HEK293 (cell line): ENCODE results near the gene TCF12.
A peak's percentile ranks its signal among the peaks of the same experiment; 100 is the strongest.

Source experiments
- GLIS2 ChIP-seq: fragments of 450-650 bp; formaldehyde crosslinking; IDR thresholded peaks from 2 replicates; pipeline ENCODE4 v1.5.1; 2016; ENCODE audit warnings: missing biosample characterization, missing genetic modification characterization
- KLF10 ChIP-seq: fragments of 450-650 bp; IDR thresholded peaks from 2 replicates; pipeline ENCODE4 v1.5.1; 2018; ENCODE audit warnings: missing biosample characterization, mild to moderate bottlenecking, missing genetic modification characterization
- KLF8 ChIP-seq: fragments of 450-650 bp; formaldehyde crosslinking; IDR thresholded peaks from 2 replicates; pipeline ENCODE4 v1.5.1; 2016; ENCODE audit warnings: missing biosample characterization, missing genetic modification characterization
- MEIS1 ChIP-seq: sonication (generic); formaldehyde crosslinking; IDR thresholded peaks from 2 replicates; pipeline ENCODE4 v1.8.1; 2022; ENCODE audit warnings: missing genetic modification reagents, mild to moderate bottlenecking, borderline replicate concordance
- OSR2 ChIP-seq: fragments of 450-650 bp; formaldehyde crosslinking; IDR thresholded peaks from 2 replicates; pipeline ENCODE4 v1.5.1; 2016; ENCODE audit warnings: missing biosample characterization, missing genetic modification characterization
- PRDM2 ChIP-seq: fragments of 450-650 bp; formaldehyde crosslinking; IDR thresholded peaks from 2 replicates; pipeline ENCODE4 v1.5.1; 2016; ENCODE audit warnings: missing biosample characterization, missing genetic modification characterization, borderline replicate concordance
- PRDM4 ChIP-seq: fragments of 450-650 bp; formaldehyde crosslinking; IDR thresholded peaks from 2 replicates; pipeline ENCODE4 v1.5.1; 2017; ENCODE audit warnings: missing biosample characterization, missing genetic modification characterization
- PRDM6 ChIP-seq: fragments of 450-650 bp; formaldehyde crosslinking; IDR thresholded peaks from 2 replicates; pipeline ENCODE4 v1.5.1; 2017; ENCODE audit warnings: missing biosample characterization, missing genetic modification characterization
- SCRT1 ChIP-seq: fragments of 450-650 bp; formaldehyde crosslinking; IDR thresholded peaks from 2 replicates; pipeline ENCODE4 v1.5.1; 2016; ENCODE audit warnings: missing biosample characterization, missing genetic modification characterization, borderline replicate concordance
- ZBTB1 ChIP-seq: fragments of 450-650 bp; formaldehyde crosslinking; IDR thresholded peaks from 2 replicates; pipeline ENCODE4 v1.5.1; 2016; ENCODE audit warnings: missing biosample characterization, missing genetic modification characterization
- ZBTB8A ChIP-seq: fragments of 450-650 bp; formaldehyde crosslinking; IDR thresholded peaks from 2 replicates; pipeline ENCODE4 v1.5.1; 2016; ENCODE audit warnings: missing biosample characterization, missing genetic modification characterization
- ZEB2 ChIP-seq: fragments of 450-650 bp; formaldehyde crosslinking; IDR thresholded peaks from 2 replicates; pipeline ENCODE4 v1.5.1; 2016; ENCODE audit warnings: missing biosample characterization, missing genetic modification characterization
- ZNF10 ChIP-seq: fragments of 450-650 bp; formaldehyde crosslinking; IDR thresholded peaks from 2 replicates; pipeline ENCODE4 v1.5.1; 2017; ENCODE audit warnings: missing biosample characterization, missing genetic modification characterization
- ZNF112 ChIP-seq: fragments of 450-650 bp; formaldehyde crosslinking; IDR thresholded peaks from 2 replicates; pipeline ENCODE4 v1.5.0; 2017; ENCODE audit warnings: missing biosample characterization, missing genetic modification characterization
- ZNF121 ChIP-seq: fragments of 450-650 bp; formaldehyde crosslinking; IDR thresholded peaks from 2 replicates; pipeline ENCODE4 v1.5.1; 2016; ENCODE audit warnings: missing biosample characterization, missing genetic modification characterization
- ZNF19 ChIP-seq: fragments of 450-650 bp; formaldehyde crosslinking; IDR thresholded peaks from 2 replicates; pipeline ENCODE4; 2016; ENCODE audit warnings: missing biosample characterization, missing genetic modification characterization, low read depth
- ZNF239 ChIP-seq: fragments of 450-650 bp; formaldehyde crosslinking; IDR thresholded peaks from 2 replicates; pipeline ENCODE4 v1.5.1; 2016; ENCODE audit warnings: missing biosample characterization, missing genetic modification characterization
- ZNF366 ChIP-seq: fragments of 450-650 bp; formaldehyde crosslinking; conservative IDR thresholded peaks from 2 replicates; pipeline ENCODE4 v1.5.1; 2016; ENCODE audit warnings: missing biosample characterization, missing genetic modification characterization
- ZNF416 ChIP-seq: fragments of 450-650 bp; formaldehyde crosslinking; IDR thresholded peaks from 2 replicates; pipeline ENCODE4 v1.5.1; 2016; ENCODE audit warnings: missing biosample characterization, missing genetic modification characterization
- ZNF423 ChIP-seq: fragments of 450-650 bp; formaldehyde crosslinking; IDR thresholded peaks from 2 replicates; pipeline ENCODE4 v1.5.1; 2016; ENCODE audit warnings: missing biosample characterization, missing genetic modification characterization
- ZNF555 ChIP-seq: fragments of 450-650 bp; formaldehyde crosslinking; conservative IDR thresholded peaks from 2 replicates; pipeline ENCODE4 v1.5.1; 2017; ENCODE audit warnings: missing biosample characterization, mild to moderate bottlenecking, missing genetic modification characterization, inconsistent platforms
- ZNF561 ChIP-seq: fragments of 450-650 bp; IDR thresholded peaks from 2 replicates; pipeline ENCODE4 v1.5.1; 2018; ENCODE audit warnings: missing biosample characterization, missing genetic modification characterization, borderline replicate concordance
- ZNF596 ChIP-seq: fragments of 450-650 bp; IDR thresholded peaks from 2 replicates; pipeline ENCODE4 v1.5.0; 2018; ENCODE audit warnings: missing biosample characterization, mild to moderate bottlenecking, missing genetic modification characterization, moderate library complexity
- ZNF660 ChIP-seq: fragments of 450-650 bp; IDR thresholded peaks from 2 replicates; pipeline ENCODE4 v1.5.1; 2018; ENCODE audit warnings: missing biosample characterization, mild to moderate bottlenecking, missing genetic modification characterization
- ZNF670 ChIP-seq: fragments of 450-650 bp; formaldehyde crosslinking; IDR thresholded peaks from 2 replicates; pipeline ENCODE4 v1.5.1; 2016; ENCODE audit warnings: missing biosample characterization, missing genetic modification characterization, low read depth
- ZNF704 ChIP-seq: fragments of 450-650 bp; formaldehyde crosslinking; IDR thresholded peaks from 2 replicates; pipeline ENCODE4 v1.5.1; 2016; ENCODE audit warnings: missing biosample characterization, missing genetic modification characterization
- ZNF776 ChIP-seq: fragments of 450-650 bp; formaldehyde crosslinking; IDR thresholded peaks from 2 replicates; pipeline ENCODE4 v1.5.0; 2017; ENCODE audit warnings: missing biosample characterization, missing genetic modification characterization, borderline replicate concordance
- ZNF785 ChIP-seq: fragments of 450-650 bp; formaldehyde crosslinking; IDR thresholded peaks from 2 replicates; pipeline ENCODE4 v1.5.1; 2016; ENCODE audit warnings: missing biosample characterization, missing genetic modification characterization
- ZNF830 ChIP-seq: fragments of 450-650 bp; IDR thresholded peaks from 2 replicates; pipeline ENCODE4 v1.5.0; 2018; ENCODE audit warnings: missing biosample characterization, missing genetic modification characterization, low read depth, mild to moderate bottlenecking, moderate library complexity
- ZSCAN16 ChIP-seq: fragments of 450-650 bp; formaldehyde crosslinking; IDR thresholded peaks from 2 replicates; pipeline ENCODE4 v1.5.1; 2016; ENCODE audit warnings: missing biosample characterization, missing genetic modification characterization
- ZSCAN4 ChIP-seq: fragments of 450-650 bp; formaldehyde crosslinking; IDR thresholded peaks from 2 replicates; pipeline ENCODE4 v1.5.1; 2017; ENCODE audit warnings: missing biosample characterization, missing genetic modification characterization

TCF12 gene

GRCh38 chr15:57090496-57090859 is 172.0 kb downstream of the TCF12 start (continued):
- TF ChIP-seq PRDM2 (tag by site-specific recombination) (no peak), ZNF10 (tag by site-specific recombination) (no peak), ZNF112 (tag by site-specific recombination) (no peak), ZNF776 (tag by site-specific recombination) (no peak), ZNF239 (tag by site-specific recombination) (no peak), ZNF830 (tag by site-specific recombination) (no peak), ZSCAN16 (tag by site-specific recombination) (no peak), ZNF660 (tag by site-specific recombination) (peak; percentile 50; the same call in 1 of the 2 replicates), ZNF423 (peak; percentile 56; the same call in 1 of the 2 replicates), ZNF121 (tag by site-specific recombination) (no peak), ZBTB1 (no peak), ZNF704 (tag by site-specific recombination) (no peak), ZNF19 (tag by site-specific recombination) (no peak), ZNF366 (tag by site-specific recombination) (peak; percentile 79), ZEB2 (peak; percentile 86), ZSCAN4 (tag by site-specific recombination) (no peak), ZNF785 (tag by site-specific recombination) (no peak), ZNF416 (tag by site-specific recombination) (no peak), ZNF596 (tag by site-specific recombination) (no peak), OSR2 (tag by site-specific recombination) (peak; percentile 97), MEIS1 (CRISPR knock-in tag) (no peak), ZNF561 (peak; percentile 84), PRDM4 (tag by site-specific recombination) (peak; percentile 89), SCRT1 (peak; percentile 66), ZNF670 (tag by site-specific recombination) (no peak), KLF10 (peak; percentile 61), ZNF555 (no peak), KLF8 (tag by site-specific recombination) (0 out of 2 replicates have a peak, but pooled peaks have one; percentile 56), GLIS2 (no peak), PRDM6 (tag by site-specific recombination) (peak; percentile 98), ZBTB8A (tag by site-specific recombination) (peak; percentile 63)
